Endodermal cell (in vitro differentiated cells): Measurements from ENCODE around the gene PRKACB. TPM values are rescaled to one million over a fixed set of nuclear protein-coding genes. Genes with fewer than 3 reads are reported as not detected.
"Not testable (repeated sequence)": the region's sequence is repeated elsewhere in the genome, so short reads cannot be mapped to it uniquely, and the experiment has no call there.

Experiments
- DNase-seq: peaks from one replicate; pipeline ENCODE4 v3.0.0-alpha.2; 2017
- H3K27ac ChIP-seq: 2 replicates; pipeline ENCODE4 v1.5.1; 2013; ENCODE audit warnings: mild to moderate bottlenecking, low read depth, low read length, moderate library complexity
- H3K27me3 ChIP-seq: 2 replicates; pipeline ENCODE4 v1.6.1; 2013; ENCODE audit warnings: mild to moderate bottlenecking, low read length, moderate library complexity; ENCODE audit not compliant: insufficient read depth, control insufficient read depth, poor library complexity, severe bottlenecking
- H3K36me3 ChIP-seq: 2 replicates; pipeline ENCODE4 v1.7.0; 2013; ENCODE audit warnings: mild to moderate bottlenecking, low read length, moderate library complexity; ENCODE audit not compliant: control insufficient read depth, insufficient read depth
- H3K4me1 ChIP-seq: one replicate; pipeline ENCODE4 v1.7.0; 2013; ENCODE audit warnings: low read length; ENCODE audit not compliant: control insufficient read depth, insufficient read depth
- H3K4me3 ChIP-seq: 2 replicates; pipeline ENCODE4 v1.5.1; 2013; ENCODE audit warnings: mild to moderate bottlenecking, low read length, moderate library complexity
- H3K9ac ChIP-seq: 2 replicates; pipeline ENCODE4 v1.6.1; 2013; ENCODE audit warnings: mild to moderate bottlenecking, low read length, moderate library complexity; ENCODE audit not compliant: poor library complexity, severe bottlenecking; ENCODE audit errors: extremely low read depth
- H3K9me3 ChIP-seq: 2 replicates; pipeline ENCODE4 v1.6.1; 2013; ENCODE audit warnings: mild to moderate bottlenecking, low read length, moderate library complexity; ENCODE audit not compliant: control insufficient read depth
- H3K27ac Mint-ChIP-seq: 2 replicates; pipeline ENCODE4 v1.8.0; 2020; ENCODE audit warnings: mixed read lengths
- H3K27me3 Mint-ChIP-seq: 2 replicates; pipeline ENCODE4 v1.8.0; 2021; ENCODE audit warnings: mild to moderate bottlenecking, mixed read lengths; ENCODE audit not compliant: insufficient read depth
- H3K36me3 Mint-ChIP-seq: 2 replicates; pipeline ENCODE4 v1.8.0; 2020; ENCODE audit warnings: low read depth, mixed read lengths
- H3K4me1 Mint-ChIP-seq: 2 replicates; pipeline ENCODE4 v1.8.0; 2020; ENCODE audit warnings: mixed read lengths
- H3K4me3 Mint-ChIP-seq: 2 replicates; pipeline ENCODE4 v1.8.0; 2020; ENCODE audit warnings: mild to moderate bottlenecking, moderate library complexity, mixed read lengths
- H3K9me3 Mint-ChIP-seq: 2 replicates; pipeline ENCODE4 v1.8.0; 2020; ENCODE audit warnings: mild to moderate bottlenecking, mixed read lengths
- CTCF ChIP-seq: fragments of 200-600 bp; sonication (generic); conservative IDR thresholded peaks from 2 replicates; pipeline ENCODE4 v1.5.0; 2021; ENCODE audit warnings: antibody characterized with exemption, mild to moderate bottlenecking
- WGBS, 2 experiments: methylation state at CpG; one replicate each; pipeline versions ENCODE4 v1.1.5 to v1.1.7; 2013; ENCODE audit warnings: missing lambda C conversion rate in 2 of 2, mixed read lengths in 1 of 2; ENCODE audit not compliant: insufficient coverage in 1 of 2, insufficient read length in 1 of 2; 5-methylcytosine and 5-hydroxymethylcytosine counted together
- total RNA-seq, 2 donors: library from RNA; stranded (reverse); fragmentation: NEBNext Ultra II Directional in 1 of 2; extraction: Animal tissue kit (Norgen Biotek cat#: 25700) in 1 of 2; gene quantifications; 2 replicates in 1 of 2; 3 replicates in 1 of 2; pipeline ENCODE4 v1.2.1, GENCODE V29; 2021

PRKACB gene
- total RNA-seq, 2 donors from 2014 or later = 19.8 to 36.1 TPM

DNA sequence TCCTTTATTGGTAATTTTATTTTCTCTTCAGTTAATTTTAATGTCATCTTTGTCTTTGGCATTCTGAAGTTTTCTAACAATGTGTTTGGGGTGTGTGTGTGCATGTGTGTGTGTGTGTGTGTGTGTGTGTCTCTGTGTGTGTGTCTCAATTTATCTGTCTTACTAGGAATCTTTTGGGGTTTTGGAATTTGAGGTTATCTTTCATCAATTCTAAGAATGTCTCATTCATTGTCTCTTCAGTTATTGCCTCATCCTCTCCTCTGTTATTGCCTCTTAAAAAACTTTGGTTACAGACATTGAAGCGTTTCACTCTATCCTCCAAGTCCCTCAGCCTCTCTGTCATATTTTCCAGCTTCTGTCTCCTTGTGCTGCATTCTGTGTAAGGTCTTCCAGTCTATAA lies 139.3 kb downstream of the PRKACB start:
- no peak for DNase-seq
- Histone ChIP-seq H3K4me1 (no peaks in the 10 kb centered on the region), H3K27ac (no peak overlapping the region), H3K9me3 (peaks cover 29% of the 10 kb centered on the region), H3K9ac (no peak overlapping the region), H3K27me3 (no peaks in the 10 kb centered on the region), H3K36me3 (no peaks in the 10 kb centered on the region), H3K4me3 (no peak overlapping the region)
- Mint-ChIP-seq H3K27me3 (peaks cover 3% of the 10 kb centered on the region), H3K4me3 (no peak overlapping the region), H3K4me1 (no peaks in the 10 kb centered on the region), H3K27ac (no peak overlapping the region), H3K36me3 (peaks cover 4% of the 10 kb centered on the region), H3K9me3 (peaks cover 23% of the 10 kb centered on the region)
- WGBS, 2 experiments = 86 to 90% methylated on average over 1 of the region's 1 CpG
- TF ChIP-seq CTCF = no peak

DNA sequence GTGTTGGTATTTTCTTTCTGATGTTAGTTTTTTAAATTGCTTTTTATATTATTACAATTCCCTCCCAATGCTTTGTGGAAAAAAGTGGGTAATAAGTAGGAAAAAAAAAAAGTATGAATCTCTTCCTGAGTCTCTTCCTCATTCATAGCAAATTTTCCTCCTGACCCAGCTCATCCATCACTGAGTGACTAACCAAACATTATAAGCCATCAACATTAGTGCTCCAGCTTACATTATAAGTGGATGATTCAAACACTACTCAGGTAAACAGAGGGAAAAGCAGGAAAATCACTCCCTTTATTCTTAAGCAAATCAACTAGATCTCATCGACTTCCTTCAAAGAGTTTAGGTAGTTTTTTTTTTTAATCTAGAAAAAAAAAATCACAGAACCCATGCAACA lies 142.0 kb downstream of the PRKACB start:
- Mint-ChIP-seq H3K36me3 (peaks cover 4% of the 10 kb centered on the region), H3K4me3 (no peak overlapping the region), H3K27me3 (no peaks in the 10 kb centered on the region), H3K9me3 (peaks cover 37% of the 10 kb centered on the region), H3K27ac (no peak overlapping the region), H3K4me1 (no peaks in the 10 kb centered on the region)
- no peaks in the 10 kb centered on the region for H3K36me3 ChIP-seq
- H3K4me3 ChIP-seq = no peak overlapping the region
- H3K27me3 ChIP-seq = no peaks in the 10 kb centered on the region
- no CpG with 5 or more reads among the region's 1 CpG for WGBS, 2 experiments
- peaks cover 42% of the 10 kb centered on the region for H3K9me3 ChIP-seq
- DNase-seq = no peak
- no peak overlapping the region for H3K9ac ChIP-seq
- H3K4me1 ChIP-seq = no peaks in the 10 kb centered on the region
- no peak for TF ChIP-seq CTCF
- H3K27ac ChIP-seq = no peak overlapping the region

GRCh38 chr1:84287389-84287788 lies 143.3 kb downstream of the PRKACB start:
- not testable (repeated sequence) for H3K4me3 ChIP-seq, DNase-seq, H3K9ac ChIP-seq, H3K27ac ChIP-seq, H3K36me3 ChIP-seq, H3K4me1 ChIP-seq, H3K27ac Mint-ChIP-seq, H3K27me3 ChIP-seq, H3K27me3 Mint-ChIP-seq, H3K4me3 Mint-ChIP-seq, H3K36me3 Mint-ChIP-seq, H3K4me1 Mint-ChIP-seq
- 61 to 62% methylated on average over 3 of the region's 3 CpGs for WGBS, 2 experiments
- H3K9me3 ChIP-seq = peaks cover 42% of the 10 kb centered on the region
- peaks cover 37% of the 10 kb centered on the region for H3K9me3 Mint-ChIP-seq

Other genes with a start within 250 kb of the PRKACB start
- 1 to 10 TPM; 3.4 to 3.7 TPM for gene TTLL7, start 145.1 kb upstream of the PRKACB start, total RNA-seq
- gene SAMD13, start 157.4 kb downstream of the PRKACB start, total RNA-seq = 1 to 10 TPM; 1.8 to 2.5 TPM